ENCODE measurements around the gene SPDYE11.
A peak's percentile ranks its signal among the peaks of the same experiment; 100 is the strongest.
"Not testable (repeated sequence)": the region's sequence is repeated elsewhere in the genome, so short reads cannot be mapped to it uniquely, and the experiment has no call there.

Gene SPDYE11, protein sequence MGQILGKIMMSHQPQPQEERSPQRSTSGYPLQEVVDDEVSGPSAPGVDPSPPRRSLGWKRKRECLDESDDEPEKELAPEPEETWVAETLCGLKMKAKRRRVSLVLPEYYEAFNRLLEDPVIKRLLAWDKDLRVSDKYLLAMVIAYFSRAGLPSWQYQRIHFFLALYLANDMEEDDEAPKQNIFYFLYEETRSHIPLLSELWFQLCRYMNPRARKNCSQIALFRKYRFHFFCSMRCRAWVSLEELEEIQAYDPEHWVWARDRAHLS

DNA sequence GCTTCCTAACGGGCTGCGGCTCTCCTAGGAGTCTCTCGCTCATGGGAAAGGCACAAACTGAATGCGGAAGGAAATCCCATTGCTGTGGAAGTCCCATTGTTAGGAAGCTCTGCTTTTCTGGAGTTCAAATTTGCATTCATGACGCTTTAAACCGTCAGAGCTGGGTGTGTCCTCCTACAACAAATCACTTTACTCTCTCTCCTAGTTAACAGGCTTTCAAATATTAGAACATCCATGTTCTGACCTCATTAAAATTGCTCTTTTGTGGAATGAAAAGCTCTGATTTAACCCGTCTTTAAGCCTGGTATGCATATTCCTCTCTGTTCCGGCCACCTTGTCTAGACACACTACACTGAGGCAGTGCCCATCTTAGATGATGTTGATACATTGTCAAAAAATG lies at the start of gene SPDYE11:
SPDYE11 (minus strand) TSS at position 101 of the 400 bp plus-strand sequence. CDS start 1,800 bp downstream, outside the sequence.
- DNase-seq (ENCODE audit: extremely low read depth in 1 of 2, low read depth in 1 of 2): not testable (repeated sequence)

DNA sequence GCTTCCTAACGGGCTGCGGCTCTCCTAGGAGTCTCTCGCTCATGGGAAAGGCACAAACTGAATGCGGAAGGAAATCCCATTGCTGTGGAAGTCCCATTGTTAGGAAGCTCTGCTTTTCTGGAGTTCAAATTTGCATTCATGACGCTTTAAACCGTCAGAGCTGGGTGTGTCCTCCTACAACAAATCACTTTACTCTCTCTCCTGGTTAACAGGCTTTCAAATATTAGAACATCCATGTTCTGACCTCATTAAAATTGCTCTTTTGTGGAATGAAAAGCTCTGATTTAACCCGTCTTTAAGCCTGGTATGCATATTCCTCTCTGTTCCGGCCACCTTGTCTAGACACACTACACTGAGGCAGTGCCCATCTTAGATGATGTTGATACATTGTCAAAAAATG lies 28.2 kb upstream of the SPDYE11 start, which contains the start of gene SPDYE9:
SPDYE9 (minus strand) TSS at position 101 of the 400 bp plus-strand sequence. CDS start 1,800 bp downstream, outside the sequence.
- not testable (repeated sequence) for DNase-seq (ENCODE audit: extremely low read depth in 1 of 2, low read depth in 1 of 2)

DNA sequence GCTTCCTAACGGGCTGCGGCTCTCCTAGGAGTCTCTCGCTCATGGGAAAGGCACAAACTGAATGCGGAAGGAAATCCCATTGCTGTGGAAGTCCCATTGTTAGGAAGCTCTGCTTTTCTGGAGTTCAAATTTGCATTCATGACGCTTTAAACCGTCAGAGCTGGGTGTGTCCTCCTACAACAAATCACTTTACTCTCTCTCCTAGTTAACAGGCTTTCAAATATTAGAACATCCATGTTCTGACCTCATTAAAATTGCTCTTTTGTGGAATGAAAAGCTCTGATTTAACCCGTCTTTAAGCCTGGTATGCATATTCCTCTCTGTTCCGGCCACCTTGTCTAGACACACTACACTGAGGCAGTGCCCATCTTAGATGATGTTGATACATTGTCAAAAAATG lies 28.0 kb downstream of the SPDYE11 start, which contains the start of gene SPDYE8:
SPDYE8 (minus strand) TSS at position 101 of the 400 bp plus-strand sequence. CDS start 1,800 bp downstream, outside the sequence.
- DNase-seq (ENCODE audit: extremely low read depth in 1 of 2, low read depth in 1 of 2): not testable (repeated sequence)

DNA sequence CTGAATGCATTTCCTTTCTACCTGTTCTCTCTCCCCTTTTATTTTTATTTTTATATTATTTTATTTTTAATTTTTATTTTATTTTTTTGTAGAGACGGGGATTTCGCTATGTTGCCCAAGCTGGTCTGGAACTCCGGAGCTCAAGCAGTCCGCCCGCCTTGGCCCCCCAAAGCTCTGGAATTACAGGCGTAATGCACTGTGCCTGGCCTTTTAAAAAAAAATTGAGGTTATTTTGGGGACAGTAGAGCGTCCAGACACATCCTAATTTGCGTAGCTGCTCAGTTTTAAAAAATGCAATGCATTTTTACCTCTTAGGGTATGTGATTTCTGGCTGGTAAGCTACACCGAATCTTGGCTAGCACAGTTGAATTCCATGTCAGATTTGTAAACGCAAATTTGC lies 51.2 kb downstream of the SPDYE11 start:
- DNase-seq (ENCODE audit: extremely low read depth in 1 of 2, low read depth in 1 of 2): not testable (repeated sequence)

DNA sequence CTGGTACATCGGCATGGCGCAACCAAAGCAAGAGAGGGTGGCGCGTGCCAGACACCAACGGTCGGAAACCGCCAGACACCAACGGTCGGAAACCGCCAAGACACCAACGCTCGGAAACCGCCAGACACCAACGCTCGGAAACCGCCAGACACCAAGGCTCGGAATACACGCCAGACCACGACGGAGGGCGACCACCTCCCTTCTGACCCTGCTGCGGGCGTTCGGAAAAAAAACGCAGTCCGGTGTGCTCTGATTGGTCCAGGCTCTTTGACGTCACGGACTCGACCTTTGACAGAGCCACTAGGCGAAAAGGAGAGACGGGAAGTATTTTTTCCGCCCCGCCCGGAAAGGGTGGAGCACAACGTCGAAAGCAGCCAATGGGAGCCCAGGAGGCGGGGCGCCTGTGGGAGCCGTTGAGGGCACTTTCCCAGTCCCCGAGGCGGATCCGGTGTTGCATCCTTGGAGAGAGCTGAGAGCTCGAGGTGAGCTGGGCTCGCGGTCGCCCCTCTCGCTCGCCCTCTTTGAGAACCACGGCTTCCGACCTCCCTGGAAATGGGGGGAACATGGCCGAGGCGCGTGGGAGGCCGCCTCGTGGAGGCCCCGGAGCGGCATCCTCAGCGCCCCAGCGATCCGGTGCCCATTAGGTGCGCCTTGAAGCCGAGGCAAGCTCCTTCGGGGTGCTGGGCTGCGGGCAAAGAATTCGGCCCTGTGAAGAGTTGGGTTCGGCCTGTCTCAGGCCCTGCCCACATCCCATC lies 51.8 kb downstream of the SPDYE11 start:
- DNase-seq (ENCODE audit: extremely low read depth in 1 of 2, low read depth in 1 of 2): peak; percentile 69 to 71

DNA sequence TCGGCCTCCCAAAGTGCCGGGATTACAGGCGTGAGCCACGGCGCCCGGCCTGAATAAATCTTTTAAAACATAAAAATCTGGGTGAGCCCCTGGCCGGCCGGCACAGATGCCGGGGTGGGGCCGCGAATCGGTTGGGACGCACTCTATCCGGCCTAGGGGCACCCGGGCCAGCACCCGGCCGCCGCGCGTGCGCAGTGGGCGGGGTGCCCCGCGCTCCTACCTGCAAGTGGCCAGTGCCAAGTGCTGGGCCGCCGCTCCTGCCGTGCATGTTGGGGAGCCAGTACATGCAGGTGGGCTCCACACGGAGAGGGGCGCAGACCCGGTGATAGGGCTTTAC lies 52.4 kb downstream of the SPDYE11 start:
- DNase-seq (ENCODE audit: extremely low read depth in 1 of 2, low read depth in 1 of 2): peak in 1 of 2 donors; percentile 61

DNA sequence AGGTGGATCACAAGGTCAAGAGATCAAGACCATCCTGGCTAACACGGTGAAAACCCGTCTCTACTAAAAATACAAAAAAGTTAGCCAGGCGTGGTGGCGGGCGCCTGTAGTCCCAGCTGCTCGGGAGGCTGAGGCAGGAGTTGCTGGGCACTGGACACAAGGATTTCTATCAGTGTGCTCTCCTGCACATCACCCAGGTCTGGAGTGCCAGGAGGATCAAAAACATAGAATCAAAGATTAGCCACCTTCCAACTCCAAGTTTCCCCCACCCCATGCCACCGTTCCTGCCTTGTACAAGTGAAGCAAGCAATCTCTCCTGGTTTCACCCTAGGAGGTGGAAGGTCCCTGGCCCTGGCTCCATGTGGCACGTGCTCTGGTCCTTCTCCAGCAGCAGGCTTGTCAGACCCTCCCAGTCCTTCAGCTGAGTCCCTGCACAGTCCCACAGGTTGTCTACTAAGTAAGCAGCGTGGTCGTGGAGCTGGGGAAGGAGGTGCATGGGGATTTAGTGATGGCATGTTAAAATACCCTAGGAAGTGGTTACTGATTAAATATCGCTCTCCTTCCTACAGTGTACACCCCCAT lies 59.7 kb downstream of the SPDYE11 start:
- not testable (repeated sequence) for DNase-seq (ENCODE audit: extremely low read depth in 1 of 2, low read depth in 1 of 2)
